NK-92 (cell line): ENCODE data around the gene TNNT3.
"Not testable (repeated sequence)": the region's sequence is repeated elsewhere in the genome, so short reads cannot be mapped to it uniquely, and the experiment has no call there.

ENCODE experiments used
- DNase-seq: peaks from one replicate; lab custom pipeline; 2025; ENCODE audit not compliant: unreplicated experiment; lab: John Stamatoyannopoulos, UW

TNNT3 gene

GRCh38 chr11:1919391-1920127, at the start of gene TNNT3:
TSS of gene TNNT3 (plus strand) at chr11:1919703. CDS start at chr11:1922875, 3,172 bp downstream.
- DNase-seq = no peak

- no peak for DNase-seq
These were observed 49.2 kb upstream of the TNNT3 start for GRCh38 chr11:1870326-1870696.

- no peak for DNase-seq
These were observed 48.6 kb upstream of the TNNT3 start for GRCh38 chr11:1870721-1871466.

DNA sequence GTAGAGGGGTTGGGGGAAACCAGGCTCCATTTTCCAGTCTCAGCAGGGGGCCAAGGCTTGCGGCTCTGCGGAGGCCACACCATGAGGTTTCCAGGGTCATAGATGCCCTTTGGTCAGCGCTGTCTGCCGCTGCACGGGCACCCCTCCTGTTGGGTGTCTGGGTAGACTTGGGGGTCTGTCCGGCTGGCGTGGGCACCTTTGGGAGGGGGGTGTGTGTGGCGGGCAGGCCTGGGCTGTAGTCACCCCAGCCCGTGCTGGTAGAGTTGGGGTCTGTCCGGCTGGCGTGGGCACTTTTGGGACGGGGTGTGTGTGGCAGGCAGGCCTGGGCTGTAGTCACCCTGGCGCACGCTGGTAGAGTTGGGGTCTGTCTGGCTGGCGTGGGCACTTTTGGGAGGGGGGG, 48.0 kb upstream of the TNNT3 start:
- DNase-seq = no peak

- DNase-seq = no peak
These were observed 47.1 kb upstream of the TNNT3 start for GRCh38 chr11:1872267-1872985.

GRCh38 chr11:1873048-1873812, 46.3 kb upstream of the TNNT3 start:
- no peak for DNase-seq

DNA sequence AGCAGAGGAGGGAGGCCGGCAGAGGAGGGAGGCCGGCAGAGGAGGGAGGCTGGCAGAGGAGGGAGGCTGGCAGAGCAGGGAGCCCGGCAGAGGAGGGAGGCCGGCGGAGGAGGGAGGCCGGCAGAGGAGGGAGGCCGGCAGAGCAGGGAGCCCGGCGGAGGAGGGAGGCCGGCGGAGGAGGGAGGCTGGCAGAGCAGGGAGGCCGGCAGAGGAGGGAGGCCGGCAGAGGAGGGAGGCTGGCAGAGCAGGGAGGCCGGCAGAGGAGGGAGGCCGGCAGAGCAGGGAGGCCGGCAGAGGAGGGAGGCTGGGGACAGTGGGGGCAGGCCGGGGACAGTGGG, 45.7 kb upstream of the TNNT3 start:
- not testable (repeated sequence) for DNase-seq

GRCh38 chr11:1874441-1875092, 44.9 kb upstream of the TNNT3 start:
- not testable (repeated sequence) for DNase-seq

DNA sequence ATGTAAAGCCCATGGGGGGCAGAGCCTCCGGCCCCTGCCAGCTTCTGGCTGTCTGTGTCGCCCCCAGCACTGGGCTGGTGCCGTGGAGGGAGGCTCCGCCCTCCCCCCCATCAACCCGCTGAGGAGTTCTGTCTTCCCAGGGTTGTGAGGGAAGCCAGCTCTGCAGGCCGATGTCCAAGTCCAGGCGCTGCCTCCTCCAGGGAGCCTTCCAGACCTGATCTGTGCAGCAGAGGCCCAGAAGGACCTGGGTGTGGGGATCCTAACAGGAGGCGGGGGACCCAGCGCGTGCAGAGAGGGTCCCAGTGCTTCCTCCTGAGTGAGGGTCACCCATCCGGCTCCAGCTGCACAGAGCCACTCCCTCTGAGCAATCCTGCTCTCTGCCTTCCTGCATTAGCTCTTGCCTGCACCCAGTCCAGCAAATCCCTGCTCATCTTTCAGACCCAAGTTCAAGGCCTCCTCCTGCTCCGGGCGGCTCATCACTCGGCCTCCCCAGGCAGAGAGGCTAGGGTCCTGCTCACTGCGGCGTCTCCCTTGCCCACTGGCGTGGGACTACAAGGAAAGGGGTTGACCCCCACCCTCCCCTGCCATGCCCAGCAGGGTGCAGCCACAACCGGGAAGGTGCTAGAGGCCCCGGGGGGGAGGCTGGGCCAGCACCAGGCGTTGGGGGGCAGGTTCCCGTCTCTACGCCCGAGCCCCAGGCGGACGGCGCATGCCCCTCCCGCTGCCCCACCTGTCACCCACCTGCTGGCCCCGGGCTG, 44.2 kb upstream of the TNNT3 start:
- no peak for DNase-seq

- not testable (repeated sequence) for DNase-seq
These were observed 43.6 kb upstream of the TNNT3 start for GRCh38 chr11:1875851-1876301.

DNA sequence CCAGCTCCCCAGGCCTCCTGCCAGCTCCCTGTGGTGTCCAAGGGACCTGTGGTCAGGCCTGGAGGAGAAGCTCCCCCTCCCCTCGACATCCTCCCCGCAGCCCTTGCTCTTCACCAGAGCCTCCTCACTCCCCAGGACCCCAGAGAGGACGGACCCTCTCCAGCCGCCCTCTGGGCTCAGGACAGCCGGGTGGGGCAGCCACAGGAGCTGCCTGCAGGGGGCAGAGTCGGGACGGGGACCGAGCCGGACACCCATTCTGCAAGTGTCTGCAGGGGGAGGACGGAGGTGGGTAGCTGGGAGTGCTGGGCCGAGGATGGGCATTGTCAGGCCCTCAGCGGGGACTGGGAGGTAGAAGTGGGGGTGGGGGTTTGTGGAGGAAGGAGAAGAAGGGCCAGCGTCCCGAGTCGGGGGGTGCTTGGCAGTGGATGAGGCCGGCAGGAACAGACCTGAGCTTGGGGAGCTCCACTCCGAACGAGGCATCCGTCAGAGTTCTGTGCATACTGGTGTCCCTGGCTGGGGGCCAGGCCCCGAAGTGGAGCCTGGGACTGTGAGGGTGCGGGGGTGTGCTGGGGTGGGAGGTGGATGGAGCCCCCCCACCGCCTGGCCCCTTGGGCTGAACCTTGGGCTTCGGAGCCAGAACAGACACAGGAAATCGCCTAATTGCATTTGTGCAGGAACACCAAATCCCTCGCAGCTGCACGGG, 43.0 kb upstream of the TNNT3 start:
- no peak for DNase-seq

- DNase-seq = no peak
These were observed 42.0 kb upstream of the TNNT3 start for GRCh38 chr11:1877211-1878136.

DNA sequence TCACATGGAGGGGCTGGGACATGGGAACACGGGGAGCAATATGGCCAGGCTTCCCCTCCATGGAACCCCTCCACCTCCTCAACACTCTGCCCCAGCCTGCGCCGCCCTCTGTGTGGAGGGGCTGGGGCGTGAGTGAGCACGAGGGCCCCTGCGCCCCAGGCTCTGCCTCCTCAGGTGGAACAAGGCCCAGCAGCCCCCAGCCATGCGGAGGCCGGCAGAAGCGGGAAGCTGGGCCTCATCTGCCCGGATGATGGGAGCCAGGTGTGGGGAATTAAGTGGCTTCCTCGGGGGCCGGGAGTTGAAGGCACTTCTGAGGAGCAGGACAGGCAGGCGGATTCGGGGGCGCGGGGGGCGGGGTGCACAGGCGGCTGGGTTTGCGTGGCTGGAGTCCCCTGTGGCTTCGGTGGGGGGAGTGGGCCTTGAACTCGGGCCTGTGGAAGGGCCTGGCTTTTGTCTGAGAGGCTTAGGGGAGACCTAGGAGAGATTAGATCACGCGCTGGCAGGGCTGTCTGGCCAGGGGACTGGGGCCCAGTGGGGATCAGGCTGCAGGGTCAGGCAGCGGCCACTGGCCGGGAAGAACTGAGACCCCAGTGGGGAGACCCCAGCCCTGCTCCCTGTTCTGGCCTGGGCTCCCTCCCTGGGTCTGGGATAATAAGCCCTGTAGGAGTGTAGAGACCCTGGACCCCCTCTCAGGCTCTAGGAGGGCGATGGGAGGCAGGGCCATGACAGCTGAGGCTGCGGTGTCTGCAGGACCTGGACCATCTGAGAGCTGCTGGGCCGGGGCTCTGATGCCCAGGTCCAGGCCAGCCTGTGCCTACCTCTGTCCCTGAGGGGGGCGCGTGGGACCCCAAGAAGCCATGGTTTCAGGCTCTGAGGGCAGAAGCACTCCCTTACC, 41.1 kb upstream of the TNNT3 start:
- no peak for DNase-seq

DNA sequence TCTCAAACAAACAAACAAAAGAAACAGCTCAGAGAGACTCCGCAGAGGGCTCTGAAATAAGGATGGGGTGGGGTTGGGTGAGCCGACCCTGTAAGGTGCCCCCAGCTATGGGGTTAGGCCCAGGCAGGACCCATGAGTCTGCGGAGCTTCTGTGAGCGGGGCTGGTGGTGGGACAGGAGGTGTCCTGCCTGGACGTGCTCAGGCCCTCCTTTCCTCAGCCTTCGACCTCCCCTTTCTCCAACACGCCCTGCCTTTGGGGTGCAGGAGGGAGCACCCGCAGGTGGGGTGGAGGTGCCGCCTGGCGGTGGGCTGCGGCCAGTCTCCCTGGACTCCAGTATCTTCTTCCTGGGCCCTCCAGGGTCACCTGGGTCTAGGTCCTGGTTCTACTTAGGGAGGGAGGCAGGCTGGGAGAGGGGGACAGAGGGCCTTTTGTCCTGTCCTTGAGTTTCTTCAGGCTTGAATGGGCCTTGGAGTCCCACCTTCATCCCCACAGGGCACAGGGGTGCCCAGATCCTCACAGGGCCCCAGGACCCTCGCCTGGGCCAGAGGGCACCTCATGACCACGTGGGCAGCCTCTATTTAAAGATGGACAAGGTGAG, 40.1 kb upstream of the TNNT3 start:
- DNase-seq = no peak

- DNase-seq = no peak
These were observed 39.4 kb upstream of the TNNT3 start for GRCh38 chr11:1879941-1880720.
